NK-92 treated with Interleukin-12 subunit alpha and Interleukin-12 subunit beta, amount 100 ng/mL, for 24 hours (cell line): ENCODE measurements around the gene PTCSC3.
"Not testable (repeated sequence)": the region's sequence is repeated elsewhere in the genome, so short reads cannot be mapped to it uniquely, and the experiment has no call there.

Experiments used
- DNase-seq: peaks from one replicate; lab custom pipeline; 2025; lab: John Stamatoyannopoulos, UW

PTCSC3 gene

GRCh38 chr14:36173161-36173560 lies 3.4 kb downstream of the PTCSC3 start:
- DNase-seq: no peak

DNA sequence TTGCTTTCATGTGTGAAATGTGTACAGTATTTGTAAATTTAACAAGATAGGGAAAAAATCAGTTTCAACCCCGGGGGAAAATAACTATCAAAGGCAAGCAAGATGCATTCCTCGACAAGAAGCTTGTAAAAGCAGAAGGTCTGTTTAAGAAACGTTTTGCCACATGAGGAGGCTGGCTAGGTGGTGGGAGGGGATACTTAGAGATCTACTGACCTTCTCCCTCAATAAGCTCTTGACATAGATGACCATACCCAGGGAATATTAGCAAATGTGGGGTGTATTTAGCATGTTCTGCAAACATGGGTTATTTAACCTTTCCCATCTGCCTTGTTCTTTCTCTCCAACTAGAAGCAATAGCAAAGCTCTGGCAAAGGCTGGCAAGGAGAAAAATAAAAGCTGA lies 4.9 kb downstream of the PTCSC3 start:
- no peak for DNase-seq

- no peak for DNase-seq
Measured at GRCh38 chr14:36167431-36167830, 9.1 kb downstream of the PTCSC3 start.

GRCh38 chr14:36163451-36163850 lies 13.1 kb downstream of the PTCSC3 start:
- no peak for DNase-seq

DNA sequence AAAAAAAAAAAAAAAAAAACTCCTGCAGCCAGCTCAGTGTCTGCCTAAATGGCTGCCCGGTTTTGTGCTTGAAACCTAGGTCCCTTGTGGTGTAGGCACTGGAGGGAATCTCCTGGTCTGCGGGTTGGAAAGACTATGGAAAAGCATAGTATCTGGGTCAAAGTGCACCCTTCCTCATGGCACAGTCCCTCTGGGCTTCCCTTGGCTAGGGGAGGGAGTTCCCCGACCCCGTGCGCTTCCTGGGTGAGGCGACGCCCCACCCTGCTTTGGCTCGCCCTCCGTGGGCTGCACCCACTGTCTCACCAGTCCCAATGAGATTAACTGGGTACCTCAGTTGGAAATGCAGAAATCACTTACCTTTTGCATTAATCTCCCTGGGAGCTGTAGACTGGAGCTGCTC lies 14.3 kb downstream of the PTCSC3 start:
- no peak for DNase-seq

GRCh38 chr14:36161776-36162175 lies 14.7 kb downstream of the PTCSC3 start:
- DNase-seq: no peak

DNA sequence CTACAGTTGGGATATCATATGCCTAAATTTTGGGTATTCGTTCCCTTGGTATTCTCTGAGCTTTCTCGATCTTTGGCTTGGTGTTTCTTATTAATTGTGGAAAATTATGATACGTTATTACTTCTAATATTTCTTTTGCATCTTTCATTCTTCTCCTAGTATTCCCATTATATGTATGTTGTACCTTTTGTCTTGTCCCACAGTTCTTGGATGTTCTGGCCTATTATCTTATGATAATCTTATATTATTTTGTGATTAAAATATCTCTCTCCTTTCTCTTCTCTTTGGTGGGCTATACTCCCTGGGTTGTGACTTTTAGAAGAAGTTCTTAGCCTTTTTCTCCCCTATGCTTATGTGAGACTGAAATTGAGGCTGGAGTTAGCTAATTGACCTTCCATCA lies 25.2 kb downstream of the PTCSC3 start:
- no peak for DNase-seq

DNA sequence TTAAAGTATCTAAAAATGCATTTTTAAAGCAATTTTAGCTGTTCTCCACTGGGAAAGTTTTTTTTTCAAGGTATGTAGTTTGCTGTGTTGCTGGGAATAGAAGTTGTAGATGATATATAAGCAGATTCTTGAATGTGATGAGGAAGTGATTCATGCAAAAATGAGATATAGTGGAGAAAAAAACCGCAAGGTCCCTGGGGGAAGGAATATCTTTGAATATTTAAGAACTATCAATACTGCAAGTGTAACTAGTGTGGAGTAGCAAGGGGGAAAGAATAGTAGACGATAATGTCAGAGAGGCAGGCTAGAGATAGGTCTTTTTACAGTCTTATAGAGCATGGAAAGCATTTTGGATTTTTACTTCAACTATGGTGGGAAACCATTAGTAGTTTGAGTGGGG lies 42.5 kb downstream of the PTCSC3 start:
- no peak for DNase-seq

GRCh38 chr14:36132826-36133225 lies 43.7 kb downstream of the PTCSC3 start:
- no peak for DNase-seq

GRCh38 chr14:36130186-36130585 lies 46.3 kb downstream of the PTCSC3 start:
- DNase-seq: no peak

DNA sequence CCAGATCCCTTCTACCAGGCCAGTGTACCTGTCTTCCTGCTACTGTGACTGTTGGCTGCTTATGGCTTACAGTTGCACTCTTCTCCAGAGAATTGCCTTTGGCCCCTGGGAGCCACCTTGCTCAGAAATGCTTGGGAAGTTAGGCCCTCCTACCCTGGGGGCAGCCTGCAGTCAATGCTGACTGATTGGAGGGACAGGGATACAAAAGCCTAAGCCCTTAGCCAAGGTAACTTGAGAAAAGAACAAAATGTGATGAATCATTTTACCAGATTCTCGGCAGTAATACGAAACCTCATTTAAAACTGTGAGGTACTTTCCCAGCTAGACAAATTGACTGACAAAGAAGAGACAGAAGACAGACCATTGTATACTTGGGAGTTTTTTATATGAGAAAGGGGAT lies 47.3 kb downstream of the PTCSC3 start:
- DNase-seq: no peak

GRCh38 chr14:36113341-36113740 lies 63.2 kb downstream of the PTCSC3 start:
- no peak for DNase-seq

DNA sequence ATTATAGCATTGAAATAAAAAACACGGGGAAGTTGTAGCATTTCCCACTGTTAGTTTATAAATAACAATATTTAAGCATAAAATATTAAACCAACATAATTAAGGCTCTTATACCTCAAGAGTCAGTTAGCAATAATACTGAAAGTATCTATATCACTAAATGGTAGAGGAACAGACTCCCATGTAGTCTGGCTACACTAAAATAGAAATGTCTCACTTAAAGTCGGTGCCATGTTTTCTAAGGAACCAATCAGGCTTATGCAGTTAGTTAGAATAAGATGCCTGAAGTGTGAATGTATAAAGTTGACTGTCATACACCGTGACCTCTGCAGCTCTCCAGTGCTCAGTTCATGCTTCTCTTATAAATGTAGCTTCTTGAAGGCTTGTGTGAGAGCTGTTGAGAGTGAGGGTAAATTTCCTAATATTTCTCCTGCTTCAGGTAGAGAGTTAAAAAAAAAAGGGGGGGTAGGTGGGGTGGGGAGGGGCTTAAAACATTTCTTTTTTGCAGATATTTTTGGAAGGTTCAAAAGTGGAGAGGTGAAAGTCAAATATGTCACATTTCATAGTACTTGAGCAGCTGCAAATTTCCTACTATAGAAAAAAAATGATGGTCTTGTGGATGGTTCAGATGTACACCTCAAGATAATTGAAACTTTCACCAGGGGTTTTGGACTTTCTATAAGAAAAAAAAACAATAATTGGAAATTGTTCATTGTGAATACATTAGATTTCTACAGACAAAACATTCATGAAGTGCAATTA lies 64.5 kb downstream of the PTCSC3 start:
- no peak for DNase-seq

DNA sequence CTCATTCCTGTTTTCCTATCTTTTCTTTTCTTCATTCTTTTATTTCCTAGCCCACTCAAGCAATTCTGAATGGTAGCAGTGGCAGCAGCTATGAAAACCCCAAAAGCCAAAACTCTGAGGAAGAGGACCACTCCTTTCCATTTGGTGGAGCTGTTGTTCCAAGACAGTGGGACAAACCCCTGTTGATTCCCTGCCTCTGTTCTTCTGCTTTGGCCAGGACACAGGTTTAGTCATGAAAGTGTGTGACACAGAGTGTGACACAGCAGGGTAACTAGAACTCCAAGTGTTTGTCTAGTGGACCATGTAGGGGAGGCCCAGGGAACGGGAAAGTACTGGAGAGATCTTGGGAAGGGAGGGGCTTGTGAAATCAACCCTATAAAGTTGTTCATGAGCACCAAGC lies 71.1 kb downstream of the PTCSC3 start:
- DNase-seq: no peak

DNA sequence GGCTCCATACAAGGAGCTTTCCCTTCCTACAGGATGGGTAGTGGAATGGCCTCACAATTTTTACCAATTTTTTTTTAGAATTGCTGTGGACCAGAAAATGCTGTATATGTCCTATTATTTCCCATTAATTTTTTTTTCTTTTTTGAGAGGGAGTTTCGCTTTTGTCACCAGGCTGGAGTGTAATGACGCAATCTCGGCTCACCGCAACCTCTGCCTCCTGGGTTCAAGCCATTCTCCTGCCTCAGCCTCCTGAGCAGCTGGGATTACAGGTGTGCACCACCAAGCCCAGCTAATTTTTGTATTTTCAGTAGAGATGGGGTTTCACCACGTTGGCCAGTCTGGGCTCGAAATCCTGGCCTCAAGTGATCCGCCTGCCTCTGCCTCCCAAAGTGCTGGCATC lies 72.3 kb downstream of the PTCSC3 start:
- not testable (repeated sequence) for DNase-seq

- DNase-seq: no peak
Measured at GRCh38 chr14:36099619-36100018, 76.9 kb downstream of the PTCSC3 start.

GRCh38 chr14:36097356-36097755 lies 79.2 kb downstream of the PTCSC3 start:
- no peak for DNase-seq

DNA sequence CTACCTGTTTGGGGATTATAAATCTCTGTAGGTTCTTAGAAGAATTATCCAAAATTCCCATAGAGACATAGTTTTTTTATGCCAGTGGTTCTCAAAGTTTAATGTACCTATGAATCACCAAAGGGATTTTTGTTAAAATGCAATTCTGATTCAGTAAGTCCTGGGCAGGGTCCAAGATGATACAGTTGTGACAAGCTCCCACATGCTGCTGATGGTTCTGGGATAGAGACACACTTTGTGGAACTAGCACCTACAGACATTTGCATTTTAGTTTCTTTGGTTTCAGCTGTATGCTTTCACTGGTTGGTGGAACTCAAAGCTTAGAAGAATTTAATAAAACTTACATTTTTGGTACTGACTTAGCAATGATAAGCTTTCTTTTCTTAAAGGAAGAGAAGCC lies 80.4 kb downstream of the PTCSC3 start:
- DNase-seq: no peak

GRCh38 chr14:36094963-36095362 lies 81.6 kb downstream of the PTCSC3 start:
- DNase-seq: no peak

- DNase-seq: no peak
Measured at GRCh38 chr14:36091096-36091495, 85.4 kb downstream of the PTCSC3 start.

- DNase-seq: no peak
Measured at GRCh38 chr14:36087411-36087810, 89.1 kb downstream of the PTCSC3 start.

DNA sequence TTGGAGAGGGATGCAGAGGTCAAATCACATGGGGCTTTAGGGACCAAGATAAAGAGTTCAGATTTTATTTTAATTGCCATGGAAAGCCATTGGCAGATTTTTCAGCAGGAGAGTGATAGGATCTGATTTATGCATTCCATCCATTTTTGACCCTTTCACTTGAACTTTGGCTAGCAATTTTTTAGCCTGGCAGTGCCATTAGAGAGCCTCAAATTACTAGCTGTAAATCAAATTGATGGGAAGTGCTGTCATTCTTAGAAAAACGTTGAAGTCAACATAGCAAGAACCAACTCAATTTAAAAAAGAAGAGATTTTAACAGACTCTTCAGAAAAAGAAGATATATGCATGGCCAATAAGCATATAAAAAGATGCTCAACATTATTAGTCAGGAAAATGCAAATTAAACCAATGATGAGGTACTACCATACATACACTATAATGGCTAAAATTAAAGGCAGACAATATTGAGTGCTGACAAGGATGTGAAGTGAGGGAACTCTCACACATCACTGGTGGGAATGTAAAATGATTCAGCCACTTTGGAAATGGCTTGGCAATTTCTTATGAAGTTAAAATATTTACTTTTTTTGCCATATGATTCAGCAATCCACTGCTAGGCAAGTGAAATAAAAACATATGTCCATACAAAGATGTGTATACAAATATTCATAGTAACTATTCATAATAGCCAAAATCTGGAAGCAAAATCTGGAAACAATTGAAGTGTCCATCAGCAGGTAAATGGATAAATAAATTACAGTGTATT lies 89.7 kb downstream of the PTCSC3 start:
- DNase-seq: no peak

- no peak for DNase-seq
Measured at GRCh38 chr14:36085861-36086260, 90.7 kb downstream of the PTCSC3 start.
